Activated naive CD8-positive, alpha-beta T cell (primary cell): ENCODE data around the gene PPM1H.

Experiments
- H3K27ac Mint-ChIP-seq: one replicate; pipeline ENCODE4 v1.8.0; 2021; ENCODE audit warnings: mixed read lengths
- H3K27me3 Mint-ChIP-seq: one replicate; pipeline ENCODE4 v1.8.0; 2021; ENCODE audit warnings: mixed read lengths
- H3K36me3 Mint-ChIP-seq: one replicate; pipeline ENCODE4 v1.8.0; 2021; ENCODE audit warnings: mixed read lengths
- H3K4me1 Mint-ChIP-seq: one replicate; pipeline ENCODE4 v1.8.0; 2021; ENCODE audit warnings: low read depth, mixed read lengths
- H3K4me3 Mint-ChIP-seq: one replicate; pipeline ENCODE4 v1.8.0; 2021; ENCODE audit warnings: mild to moderate bottlenecking, mixed read lengths
- H3K9me3 Mint-ChIP-seq: one replicate; pipeline ENCODE4 v1.8.0; 2021; ENCODE audit warnings: low read depth, mixed read lengths

The PPM1H gene

GRCh38 chr12:62800707-62801400 lies 134.1 kb downstream of the PPM1H start:
- no peaks in the 10 kb centered on the region for H3K9me3 Mint-ChIP-seq
- no peaks in the 10 kb centered on the region for H3K4me1 Mint-ChIP-seq
- H3K27me3 Mint-ChIP-seq, result peaks cover 3% of the 10 kb centered on the region
- H3K4me3 Mint-ChIP-seq, result no peak overlapping the region
- H3K36me3 Mint-ChIP-seq, result no peaks in the 10 kb centered on the region
- H3K27ac Mint-ChIP-seq, result no peak overlapping the region

GRCh38 chr12:62799766-62800406 lies 135.1 kb downstream of the PPM1H start:
- Mint-ChIP-seq H3K4me1 (no peaks in the 10 kb centered on the region), H3K27ac (no peak overlapping the region), H3K27me3 (peaks cover 3% of the 10 kb centered on the region), H3K36me3 (no peaks in the 10 kb centered on the region), H3K9me3 (no peaks in the 10 kb centered on the region), H3K4me3 (no peak overlapping the region)

- Mint-ChIP-seq H3K27ac (no peak overlapping the region), H3K36me3 (no peaks in the 10 kb centered on the region), H3K9me3 (no peaks in the 10 kb centered on the region), H3K27me3 (peaks cover 3% of the 10 kb centered on the region), H3K4me1 (no peaks in the 10 kb centered on the region), H3K4me3 (no peak overlapping the region)
These were observed 135.7 kb downstream of the PPM1H start for GRCh38 chr12:62799126-62799736.

- Mint-ChIP-seq H3K4me1 (no peaks in the 10 kb centered on the region), H3K27me3 (no peaks in the 10 kb centered on the region), H3K9me3 (no peaks in the 10 kb centered on the region), H3K4me3 (no peak overlapping the region), H3K36me3 (no peaks in the 10 kb centered on the region), H3K27ac (no peak overlapping the region)
These were observed 140.7 kb downstream of the PPM1H start for GRCh38 chr12:62794218-62794583.

GRCh38 chr12:62793256-62794217 lies 141.4 kb downstream of the PPM1H start:
- H3K4me1 Mint-ChIP-seq, result no peaks in the 10 kb centered on the region
- H3K9me3 Mint-ChIP-seq, result no peaks in the 10 kb centered on the region
- H3K4me3 Mint-ChIP-seq, result no peak overlapping the region
- H3K36me3 Mint-ChIP-seq, result no peaks in the 10 kb centered on the region
- H3K27ac Mint-ChIP-seq, result no peak overlapping the region
- H3K27me3 Mint-ChIP-seq, result no peaks in the 10 kb centered on the region

- H3K4me3 Mint-ChIP-seq, result no peak overlapping the region
- no peak overlapping the region for H3K27ac Mint-ChIP-seq
- H3K4me1 Mint-ChIP-seq, result no peaks in the 10 kb centered on the region
- H3K9me3 Mint-ChIP-seq, result no peaks in the 10 kb centered on the region
- H3K27me3 Mint-ChIP-seq, result no peaks in the 10 kb centered on the region
- no peaks in the 10 kb centered on the region for H3K36me3 Mint-ChIP-seq
These were observed 142.6 kb downstream of the PPM1H start for GRCh38 chr12:62792236-62792870.

- H3K27ac Mint-ChIP-seq, result no peak overlapping the region
- H3K9me3 Mint-ChIP-seq, result no peaks in the 10 kb centered on the region
- H3K4me3 Mint-ChIP-seq, result no peak overlapping the region
- peaks cover 6% of the 10 kb centered on the region for H3K4me1 Mint-ChIP-seq
- no peaks in the 10 kb centered on the region for H3K27me3 Mint-ChIP-seq
- H3K36me3 Mint-ChIP-seq, result no peaks in the 10 kb centered on the region
These were observed 145.1 kb downstream of the PPM1H start for GRCh38 chr12:62789851-62790250.

- Mint-ChIP-seq H3K4me3 (no peak overlapping the region), H3K4me1 (peaks cover 6% of the 10 kb centered on the region), H3K36me3 (no peaks in the 10 kb centered on the region), H3K27ac (no peak overlapping the region), H3K27me3 (no peaks in the 10 kb centered on the region), H3K9me3 (no peaks in the 10 kb centered on the region)
These were observed 147.3 kb downstream of the PPM1H start for GRCh38 chr12:62787611-62788010.

- Mint-ChIP-seq H3K4me3 (no peak overlapping the region), H3K36me3 (no peaks in the 10 kb centered on the region), H3K27ac (no peak overlapping the region), H3K27me3 (no peaks in the 10 kb centered on the region), H3K9me3 (no peaks in the 10 kb centered on the region), H3K4me1 (peaks cover 6% of the 10 kb centered on the region)
These were observed 147.9 kb downstream of the PPM1H start for GRCh38 chr12:62787023-62787422.

GRCh38 chr12:62785941-62786559 lies 148.9 kb downstream of the PPM1H start:
- peaks cover 6% of the 10 kb centered on the region for H3K4me1 Mint-ChIP-seq
- no peaks in the 10 kb centered on the region for H3K27me3 Mint-ChIP-seq
- H3K4me3 Mint-ChIP-seq, result no peak overlapping the region
- no peaks in the 10 kb centered on the region for H3K9me3 Mint-ChIP-seq
- H3K27ac Mint-ChIP-seq, result no peak overlapping the region
- no peaks in the 10 kb centered on the region for H3K36me3 Mint-ChIP-seq

GRCh38 chr12:62784576-62784975 lies 150.4 kb downstream of the PPM1H start:
- Mint-ChIP-seq H3K27me3 (no peaks in the 10 kb centered on the region), H3K9me3 (no peaks in the 10 kb centered on the region), H3K4me1 (peaks cover 6% of the 10 kb centered on the region), H3K4me3 (no peak overlapping the region), H3K27ac (no peak overlapping the region), H3K36me3 (no peaks in the 10 kb centered on the region)

- Mint-ChIP-seq H3K4me1 (peaks cover 6% of the 10 kb centered on the region), H3K4me3 (no peak overlapping the region), H3K27ac (no peak overlapping the region), H3K36me3 (no peaks in the 10 kb centered on the region), H3K9me3 (no peaks in the 10 kb centered on the region), H3K27me3 (no peaks in the 10 kb centered on the region)
These were observed 151.1 kb downstream of the PPM1H start for GRCh38 chr12:62783881-62784280.

GRCh38 chr12:62781136-62781880 lies 153.6 kb downstream of the PPM1H start:
- Mint-ChIP-seq H3K4me1 (peaks cover 6% of the 10 kb centered on the region), H3K27ac (no peak overlapping the region), H3K4me3 (no peak overlapping the region), H3K9me3 (no peaks in the 10 kb centered on the region), H3K27me3 (no peaks in the 10 kb centered on the region), H3K36me3 (no peaks in the 10 kb centered on the region)

GRCh38 chr12:62779488-62779887 lies 155.5 kb downstream of the PPM1H start:
- Mint-ChIP-seq H3K27ac (no peak overlapping the region), H3K4me3 (no peak overlapping the region)

More at GRCh38 chr12:62779488-62779887, 155.5 kb downstream of the PPM1H start:
- Mint-ChIP-seq H3K4me1 (no peaks in the 10 kb centered on the region), H3K27me3 (no peaks in the 10 kb centered on the region), H3K36me3 (no peaks in the 10 kb centered on the region), H3K9me3 (no peaks in the 10 kb centered on the region)
